ENCODE data around the gene FBLN2. TPM values are rescaled to one million over a fixed set of nuclear protein-coding genes. Genes with fewer than 3 reads are reported as not detected.

The FBLN2 gene
- polyA plus RNA-seq, 1 experiment, result 15.5 TPM

DNA sequence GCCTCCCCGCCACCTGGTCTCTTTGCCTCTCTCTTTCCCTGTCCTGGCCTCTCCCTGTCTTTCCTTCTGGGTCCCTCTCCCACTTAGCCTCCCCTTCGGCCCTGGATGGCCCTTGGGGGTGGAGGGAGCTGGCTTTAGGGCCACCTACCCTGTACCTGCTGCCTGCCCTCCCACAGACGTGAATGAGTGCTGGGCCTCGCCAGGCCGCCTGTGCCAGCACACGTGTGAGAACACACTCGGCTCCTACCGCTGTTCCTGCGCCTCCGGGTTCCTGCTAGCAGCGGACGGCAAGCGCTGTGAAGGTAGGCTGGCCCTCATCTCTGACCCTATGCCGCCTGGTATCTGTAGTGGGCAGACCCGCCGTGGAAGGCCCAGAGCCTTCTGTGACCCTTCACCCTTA lies 80.7 kb downstream of the FBLN2 start:
- Histone ChIP-seq H3K27ac (ENCODE audit: low read depth, low read length) (no peak overlapping the region), H3K4me3 (ENCODE audit: low read depth, low read length) (no peak overlapping the region), H3K9me3 (ENCODE audit: control insufficient read depth, insufficient read depth, low read length) (peaks cover 4% of the 10 kb centered on the region; the same call in 1 of the 2 replicates), H3K27me3 (ENCODE audit: control insufficient read depth, insufficient read depth, low read length) (no peaks in the 10 kb centered on the region)
- TF ChIP-seq, protein P1, sequence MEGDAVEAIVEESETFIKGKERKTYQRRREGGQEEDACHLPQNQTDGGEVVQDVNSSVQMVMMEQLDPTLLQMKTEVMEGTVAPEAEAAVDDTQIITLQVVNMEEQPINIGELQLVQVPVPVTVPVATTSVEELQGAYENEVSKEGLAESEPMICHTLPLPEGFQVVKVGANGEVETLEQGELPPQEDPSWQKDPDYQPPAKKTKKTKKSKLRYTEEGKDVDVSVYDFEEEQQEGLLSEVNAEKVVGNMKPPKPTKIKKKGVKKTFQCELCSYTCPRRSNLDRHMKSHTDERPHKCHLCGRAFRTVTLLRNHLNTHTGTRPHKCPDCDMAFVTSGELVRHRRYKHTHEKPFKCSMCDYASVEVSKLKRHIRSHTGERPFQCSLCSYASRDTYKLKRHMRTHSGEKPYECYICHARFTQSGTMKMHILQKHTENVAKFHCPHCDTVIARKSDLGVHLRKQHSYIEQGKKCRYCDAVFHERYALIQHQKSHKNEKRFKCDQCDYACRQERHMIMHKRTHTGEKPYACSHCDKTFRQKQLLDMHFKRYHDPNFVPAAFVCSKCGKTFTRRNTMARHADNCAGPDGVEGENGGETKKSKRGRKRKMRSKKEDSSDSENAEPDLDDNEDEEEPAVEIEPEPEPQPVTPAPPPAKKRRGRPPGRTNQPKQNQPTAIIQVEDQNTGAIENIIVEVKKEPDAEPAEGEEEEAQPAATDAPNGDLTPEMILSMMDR (IDR thresholded peaks at IDR 0.05; ENCODE audit: low read depth, low read length), result no peak
- no peak for DNase-seq (ENCODE audit: low read depth, low spot score)
- ChIA-PET POLR2A (no interaction called here), CTCF (no interaction called here)

DNA sequence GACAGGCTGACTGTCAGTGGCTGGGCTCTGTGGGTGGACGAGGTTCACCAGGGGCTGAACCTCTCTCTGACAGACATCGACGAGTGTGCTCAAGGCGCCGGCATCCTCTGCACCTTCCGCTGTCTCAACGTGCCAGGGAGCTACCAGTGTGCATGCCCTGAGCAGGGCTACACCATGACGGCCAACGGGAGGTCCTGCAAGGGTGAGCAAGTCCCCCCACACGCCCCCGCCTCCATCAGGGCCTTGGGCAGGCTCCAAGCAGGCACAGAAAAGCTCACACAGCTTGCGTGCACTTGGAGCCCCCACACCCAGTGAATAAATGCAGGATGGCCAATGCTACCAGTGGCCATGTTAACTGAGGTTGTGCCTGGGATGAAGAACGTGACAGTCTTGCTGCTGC lies 82.3 kb downstream of the FBLN2 start:
- Histone ChIP-seq H3K27ac (ENCODE audit: low read depth, low read length) (no peak overlapping the region), H3K9me3 (ENCODE audit: control insufficient read depth, insufficient read depth, low read length) (no peaks in the 10 kb centered on the region; the same call in 1 of the 2 replicates), H3K4me3 (ENCODE audit: low read depth, low read length) (no peak overlapping the region), H3K27me3 (ENCODE audit: control insufficient read depth, insufficient read depth, low read length) (no peaks in the 10 kb centered on the region)
- POLR2A ChIA-PET, result no interaction called here
- CTCF ChIA-PET, result no interaction called here
- no peak for DNase-seq (ENCODE audit: low read depth, low spot score)
- TF ChIP-seq, protein P1 (IDR thresholded peaks at IDR 0.05; ENCODE audit: low read depth, low read length), result no peak

DNA sequence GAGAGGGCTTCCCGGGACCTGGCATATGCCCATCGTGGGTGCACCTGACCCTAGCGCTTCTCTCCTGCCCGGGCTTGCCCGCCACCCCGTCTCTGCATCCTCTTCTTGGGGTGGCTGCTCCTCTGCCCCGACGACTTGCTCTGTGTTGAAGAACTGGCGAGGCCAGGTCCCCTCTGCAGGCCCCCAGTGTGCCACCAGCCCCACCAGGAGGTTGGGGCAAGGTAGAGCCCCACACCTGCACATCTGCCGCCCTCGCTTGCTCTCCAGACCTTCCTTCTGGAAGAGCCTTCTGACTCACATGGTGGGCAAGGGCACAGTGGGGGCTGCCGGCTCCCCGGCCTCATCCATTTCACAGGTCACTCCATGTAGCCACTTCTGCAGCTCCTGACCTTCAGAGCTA lies 84.3 kb downstream of the FBLN2 start:
- Histone ChIP-seq H3K9me3 (ENCODE audit: control insufficient read depth, insufficient read depth, low read length) (no peaks in the 10 kb centered on the region; the same call in 1 of the 2 replicates), H3K27me3 (ENCODE audit: control insufficient read depth, insufficient read depth, low read length) (peaks cover 4% of the 10 kb centered on the region), H3K4me3 (ENCODE audit: low read depth, low read length) (no peak overlapping the region), H3K27ac (ENCODE audit: low read depth, low read length) (no peak overlapping the region)
- no peak for DNase-seq (ENCODE audit: low read depth, low spot score)
- ChIA-PET POLR2A (no interaction called here), CTCF (interaction anchor here (5.3 kb wide), 1 partner anchor 16 kb away, joined by 26 read pairs; no protein-coding TSS in a partner anchor)
- TF ChIP-seq, protein P1 (IDR thresholded peaks at IDR 0.05; ENCODE audit: low read depth, low read length), result no peak

DNA sequence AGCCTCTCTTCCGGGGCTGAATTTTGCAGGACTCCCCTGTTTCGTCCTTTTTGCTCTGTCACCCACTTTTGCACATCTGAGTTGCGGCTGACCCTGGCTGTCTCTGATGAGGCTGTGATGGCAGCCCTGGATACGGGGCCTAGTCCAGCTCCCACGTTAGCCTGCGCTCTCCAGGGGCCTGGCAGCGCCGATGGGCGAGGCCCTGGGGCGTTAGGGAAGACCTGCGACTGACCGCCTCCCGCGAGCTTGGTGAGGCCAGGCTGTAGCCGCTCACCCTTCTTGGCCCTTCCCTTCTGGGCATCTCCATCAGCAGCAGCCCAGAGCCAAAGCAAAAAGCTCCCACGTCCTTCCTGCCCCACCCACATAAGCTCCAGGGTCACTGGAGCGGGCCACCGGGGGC lies 85.2 kb downstream of the FBLN2 start:
- Histone ChIP-seq H3K27me3 (ENCODE audit: control insufficient read depth, insufficient read depth, low read length) (peaks cover 4% of the 10 kb centered on the region), H3K27ac (ENCODE audit: low read depth, low read length) (no peak overlapping the region), H3K4me3 (ENCODE audit: low read depth, low read length) (no peak overlapping the region), H3K9me3 (ENCODE audit: control insufficient read depth, insufficient read depth, low read length) (no peaks in the 10 kb centered on the region)
- ChIA-PET CTCF (interaction anchor here (0.6 to 5.3 kb wide), 3 partner anchors 15 to 24 kb away, joined by 3 to 26 read pairs (median 5); no protein-coding TSS in a partner anchor), POLR2A (no interaction called here)
- DNase-seq (ENCODE audit: low read depth, low spot score), result no peak
- TF ChIP-seq, protein P1 (IDR thresholded peaks at IDR 0.05; ENCODE audit: low read depth, low read length), result no peak

DNA sequence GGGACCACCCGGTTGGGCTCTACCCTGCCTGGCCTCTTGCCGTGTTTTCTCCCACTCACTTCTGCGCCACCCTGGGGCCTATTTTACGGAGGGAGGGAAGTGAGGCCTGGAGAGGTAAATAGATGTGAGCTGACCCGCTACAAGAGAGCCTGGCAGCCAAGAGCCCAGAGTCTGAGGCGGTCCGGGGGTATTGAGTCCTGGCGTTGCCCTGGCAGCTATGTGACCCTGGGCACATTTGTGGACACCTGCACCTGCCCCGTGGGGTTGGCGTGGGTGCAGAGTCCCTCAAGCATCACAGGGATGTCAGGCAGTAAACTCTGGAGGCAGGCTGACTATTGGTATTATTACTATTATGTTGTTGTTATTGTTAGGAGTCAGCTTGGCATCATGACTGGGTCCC lies 85.7 kb downstream of the FBLN2 start:
- Histone ChIP-seq H3K9me3 (ENCODE audit: control insufficient read depth, insufficient read depth, low read length) (no peaks in the 10 kb centered on the region), H3K27ac (ENCODE audit: low read depth, low read length) (no peak overlapping the region), H3K27me3 (ENCODE audit: control insufficient read depth, insufficient read depth, low read length) (peaks cover 4% of the 10 kb centered on the region), H3K4me3 (ENCODE audit: low read depth, low read length) (no peak overlapping the region)
- no peak for DNase-seq (ENCODE audit: low read depth, low spot score)
- TF ChIP-seq, protein P1 (IDR thresholded peaks at IDR 0.05; ENCODE audit: low read depth, low read length), result no peak
- ChIA-PET POLR2A (no interaction called here), CTCF (interaction anchor here (1.0 to 5.3 kb wide), 2 partner anchors 14 to 23 kb away, joined by 3 to 26 read pairs; no protein-coding TSS in a partner anchor)

All from AG04450 (cell line).